OCI-LY7 (cell line): ENCODE measurements around the gene GLCE. TPM values are rescaled to one million over a fixed set of nuclear protein-coding genes. Genes with fewer than 3 reads are reported as not detected.

ENCODE experiments used
- BruUV-seq: library from RNA; stranded (reverse); fragments of 400-500 nt; replicated peaks from 2 replicates; lab custom pipeline; 2021; lab: Mats Ljungman, UMichigan
- CTCF ChIA-PET: fragments of 300-600 bp; sonication (Branson Sonifier 250); formaldehyde crosslinking; loops from one replicate; lab custom pipeline; 2022; ENCODE audit warnings: antibody characterized with exemption; ENCODE audit not compliant: unreplicated experiment; lab: Charles Lee
- POLR2A ChIA-PET: fragments of 300-600 bp; sonication (Branson Sonifier 250); formaldehyde crosslinking; loops from one replicate; lab custom pipeline; 2022; ENCODE audit warnings: antibody characterized with exemption; lab: Charles Lee
- DNase-seq: peaks from one replicate; pipeline ENCODE4 v3.0.0-alpha.2; 2015; ENCODE audit warnings: low spot score
- H2AFZ ChIP-seq: fragments of 200-600 bp; sonication (generic), shearing (Covaris generic); 2 replicates; pipeline ENCODE4 v1.6.1; 2014; ENCODE audit warnings: mild to moderate bottlenecking, antibody characterized with exemption, low read length, moderate library complexity
- H3K27ac ChIP-seq: fragments of 200-600 bp; sonication (generic); 2 replicates; pipeline ENCODE4 v1.5.1; 2014; ENCODE audit warnings: mixed run types, low read depth, mild to moderate bottlenecking, moderate library complexity, low read length, inconsistent platforms; ENCODE audit not compliant: poor library complexity, severe bottlenecking
- H3K36me3 ChIP-seq: fragments of 200-600 bp; sonication (generic); 2 replicates; pipeline ENCODE4 v1.6.1; 2014; ENCODE audit warnings: mild to moderate bottlenecking, antibody characterized with exemption, low read length, moderate library complexity, mixed read lengths; ENCODE audit not compliant: insufficient read depth
- H3K4me1 ChIP-seq: fragments of 200-600 bp; sonication (generic); 2 replicates; pipeline ENCODE4 v1.5.1; 2014; ENCODE audit warnings: mild to moderate bottlenecking, low read length; ENCODE audit not compliant: insufficient read depth, poor library complexity, severe bottlenecking
- H3K4me2 ChIP-seq: fragments of 200-600 bp; sonication (generic); 2 replicates; pipeline ENCODE4 v1.6.1; 2014; ENCODE audit warnings: mild to moderate bottlenecking, low read length
- H3K4me3 ChIP-seq: fragments of 200-600 bp; sonication (generic); 2 replicates; pipeline ENCODE4 v1.5.1; 2014; ENCODE audit warnings: mild to moderate bottlenecking, low read depth, low read length; ENCODE audit not compliant: poor library complexity, severe bottlenecking
- H3K79me2 ChIP-seq: fragments of 200-600 bp; sonication (generic); 2 replicates; pipeline ENCODE4 v1.6.1; 2016; ENCODE audit warnings: low read depth, mild to moderate bottlenecking, low read length, moderate library complexity, mixed read lengths; ENCODE audit not compliant: insufficient read depth
- H3K9me2 ChIP-seq: fragments of 200-600 bp; sonication (generic); 2 replicates; pipeline ENCODE4 v1.6.1; 2016; ENCODE audit warnings: mild to moderate bottlenecking, low read length, mixed read lengths; ENCODE audit not compliant: insufficient read depth
- H3K9me3 ChIP-seq: fragments of 200-600 bp; sonication (generic); 2 replicates; pipeline ENCODE4 v1.6.1; 2014; ENCODE audit warnings: mild to moderate bottlenecking, mixed run types, low read length, mixed read lengths
- H4K20me1 ChIP-seq: fragments of 200-600 bp; sonication (generic); 2 replicates; pipeline ENCODE4 v1.6.1; 2014; ENCODE audit warnings: mild to moderate bottlenecking, antibody characterized with exemption, low read length, moderate library complexity, mixed read lengths; ENCODE audit not compliant: insufficient read depth
- CTCF ChIP-seq: fragments of 200-600 bp; sonication (generic); conservative IDR thresholded peaks from 2 replicates; pipeline ENCODE4 v1.5.1; 2014; ENCODE audit warnings: mild to moderate bottlenecking, antibody characterized with exemption, low read length, moderate library complexity, mixed read lengths
- EZH2phosphoT487 ChIP-seq: fragments of 200-600 bp; sonication (generic); IDR thresholded peaks from 2 replicates; pipeline ENCODE4 v1.6.1; 2018; ENCODE audit warnings: low read depth, borderline replicate concordance, mild to moderate bottlenecking, mixed run types, antibody characterized with exemption, low read length, moderate library complexity, mixed read lengths
- intact Hi-C: fragments of 100-400 bp; cut with micrococcal nuclease; formaldehyde crosslinking; loops from one replicate; pipeline ENCODE4 v1.10.0; 2022; ENCODE audit not compliant: unreplicated experiment
- total RNA-seq, 2 experiments: library from RNA; depleted of rRNA in 1 of 2; stranded (reverse); fragments of >200 nt in 1 of 2; shearing (Covaris generic) in 1 of 2; gene quantifications; 2 replicates each; pipeline ENCODE4 v1.2.3, GENCODE V29; 2014 to 2022

Gene GLCE
- total RNA-seq, 2 experiments from 2014 or later = 7.0 to 7.1 TPM

GRCh38 chr15:69132977-69133861 lies 27.2 kb upstream of the GLCE start:
- Histone ChIP-seq H3K9me3 (no peaks in the 10 kb centered on the region), H3K36me3 (no peaks in the 10 kb centered on the region), H3K4me1 (peaks cover 7% of the 10 kb centered on the region), H3K4me3 (no peak overlapping the region), H4K20me1 (no peaks in the 10 kb centered on the region), H2AFZ (no peak overlapping the region), H3K79me2 (no peaks in the 10 kb centered on the region), H3K4me2 (no peak overlapping the region), H3K9me2 (no peaks in the 10 kb centered on the region), H3K27ac (no peak overlapping the region)
- no TSS peak for BruUV-seq
- no peak for TF ChIP-seq CTCF
- no peak for TF ChIP-seq EZH2phosphoT487
- POLR2A ChIA-PET = no interaction called here
- no peak for DNase-seq
- CTCF ChIA-PET = no interaction called here
- intact Hi-C loops = no loop called here

GRCh38 chr15:69133862-69134519 lies 26.4 kb upstream of the GLCE start:
- H3K4me3 ChIP-seq = no peak overlapping the region
- intact Hi-C loops = no loop called here
- H3K4me1 ChIP-seq = peaks cover 7% of the 10 kb centered on the region
- BruUV-seq = no TSS peak
- no peaks in the 10 kb centered on the region for H3K9me3 ChIP-seq
- ChIA-PET POLR2A (no interaction called here), CTCF (no interaction called here)
- no peaks in the 10 kb centered on the region for H3K36me3 ChIP-seq
- H3K79me2 ChIP-seq = no peaks in the 10 kb centered on the region
- H2AFZ ChIP-seq = no peak overlapping the region
- no peak for DNase-seq
- H4K20me1 ChIP-seq = no peaks in the 10 kb centered on the region
- no peak overlapping the region for H3K27ac ChIP-seq
- H3K9me2 ChIP-seq = no peaks in the 10 kb centered on the region
- TF ChIP-seq EZH2phosphoT487 (no peak), CTCF (no peak)
- H3K4me2 ChIP-seq = no peak overlapping the region

GRCh38 chr15:69134791-69135190 lies 25.6 kb upstream of the GLCE start:
- BruUV-seq = no TSS peak
- intact Hi-C loops = no loop called here

More at GRCh38 chr15:69134791-69135190, 25.6 kb upstream of the GLCE start:
- DNase-seq = no peak
- Histone ChIP-seq H3K9me3 (no peaks in the 10 kb centered on the region), H3K9me2 (no peaks in the 10 kb centered on the region), H2AFZ (no peak overlapping the region), H3K4me3 (no peak overlapping the region), H3K27ac (no peak overlapping the region), H3K4me1 (peaks cover 7% of the 10 kb centered on the region), H3K4me2 (no peak overlapping the region), H4K20me1 (no peaks in the 10 kb centered on the region), H3K79me2 (no peaks in the 10 kb centered on the region), H3K36me3 (no peaks in the 10 kb centered on the region)
- no peak for TF ChIP-seq CTCF
- no peak for TF ChIP-seq EZH2phosphoT487
- ChIA-PET CTCF (no interaction called here), POLR2A (no interaction called here)
